ENCODE data around the gene BMP3.

- TF ChIP-seq CTCF (CRISPR knock-in tag; IDR thresholded peaks at IDR 0.05) (no peak), NR2C2 (CRISPR knock-in tag; IDR thresholded peaks at IDR 0.05; ENCODE audit: borderline replicate concordance) (no peak), MXI1 (IDR thresholded peaks at IDR 0.05; ENCODE audit: borderline replicate concordance, low read depth, low read length) (no peak), MEF2D (CRISPR knock-in tag; IDR thresholded peaks at IDR 0.05) (no peak), ZNF234 (CRISPR knock-in tag; conservative IDR thresholded peaks at IDR 0.05) (no peak), PLSCR1 (CRISPR knock-in tag; IDR thresholded peaks at IDR 0.05; ENCODE audit: borderline replicate concordance) (no peak), RFX5 (IDR thresholded peaks at IDR 0.05; ENCODE audit: low read depth, low read length) (no peak), ZNF235 (CRISPR knock-in tag; IDR thresholded peaks at IDR 0.05; ENCODE audit: borderline replicate concordance) (no peak), TCF7L2 (IDR thresholded peaks at IDR 0.05; ENCODE audit: low read depth, low read length) (no peak), KLF16 (CRISPR knock-in tag; IDR thresholded peaks at IDR 0.05) (no peak)
Observed at GRCh38 chr4:81095389-81095788, 64.9 kb downstream of the BMP3 start.

All from HepG2 (cell line).